H1 (cell line): ENCODE results near the gene WDR64. TPM values are rescaled to one million over a fixed set of nuclear protein-coding genes. Genes with fewer than 3 reads are reported as not detected.

Source experiments
- CTCF ChIA-PET: fragments of 300-600 bp; sonication (Branson Sonifier 250); formaldehyde crosslinking; loops from one replicate; lab custom pipeline; 2021; ENCODE audit not compliant: partially characterized antibody; lab: Charles Lee
- POLR2A ChIA-PET: fragments of 300-600 bp; sonication (Branson Sonifier 250); formaldehyde crosslinking; loops from one replicate; lab custom pipeline; 2021; ENCODE audit warnings: inconsistent platforms; ENCODE audit not compliant: partially characterized antibody; lab: Charles Lee
- DNase-seq, 2 experiments: peaks; one replicate each; pipeline versions ENCODE4 v3.0.0 to v3.0.0-alpha.2; 2010 to 2022; ENCODE audit warnings: low spot score in 2 of 2, low read depth in 1 of 2, mixed read lengths in 1 of 2
- FAIRE-seq: peaks from 2 replicates; lab custom pipeline; 2011; peaks lifted over from hg19 to GRCh38; lab: Jason Lieb, UNC
- H2AFZ ChIP-seq: 2 replicates; pipeline ENCODE4 v1.8.1; 2012; ENCODE audit warnings: low read length, inconsistent platforms
- H2AK5ac ChIP-seq: 2 replicates; pipeline ENCODE4 v1.6.1; 2013; ENCODE audit warnings: low read depth, low read length
- H2BK120ac ChIP-seq: replicated peaks from 2 replicates; pipeline ENCODE3; 2013; ENCODE audit warnings: low read depth, low read length, inconsistent platforms
- H2BK12ac ChIP-seq: 2 replicates; pipeline ENCODE4 v1.6.1; 2013; ENCODE audit warnings: low read depth, low read length
- H2BK15ac ChIP-seq: 2 replicates; pipeline ENCODE4 v1.6.1; 2013; ENCODE audit warnings: low read length
- H2BK20ac ChIP-seq: 2 replicates; pipeline ENCODE4 v1.6.1; 2013; ENCODE audit warnings: low read length
- H2BK5ac ChIP-seq: 2 replicates; pipeline ENCODE4 v1.6.1; 2013; ENCODE audit warnings: low read depth, low read length
- H3K14ac ChIP-seq: 2 replicates; pipeline ENCODE4 v1.6.1; 2013; ENCODE audit warnings: inconsistent platforms; ENCODE audit not compliant: insufficient read length
- H3K18ac ChIP-seq: 2 replicates; pipeline ENCODE4 v1.6.1; 2013; ENCODE audit warnings: low read length; ENCODE audit errors: extremely low read depth
- H3K23ac ChIP-seq: 2 replicates; pipeline ENCODE4 v1.6.1; 2013; ENCODE audit warnings: inconsistent platforms; ENCODE audit not compliant: insufficient read length
- H3K23me2 ChIP-seq: 2 replicates; pipeline ENCODE4 v1.6.1; 2013; ENCODE audit warnings: low read depth, low read length
- H3K27ac ChIP-seq: 2 replicates; pipeline ENCODE4 v1.6.1; 2011; ENCODE audit warnings: low read depth, low read length, inconsistent platforms
- H3K27me3 ChIP-seq, 4 experiments: replicated peaks in 1 of 4; 1 replicate in 1 of 4; 2 replicates in 3 of 4; pipeline versions ENCODE4 v1.6.1 to v1.8.1; 2011 to 2013; ENCODE audit warnings: low read length in 3 of 4, mild to moderate bottlenecking in 3 of 4, inconsistent platforms in 2 of 4, mixed read lengths in 2 of 4, moderate library complexity in 1 of 4; ENCODE audit not compliant: control insufficient read depth in 3 of 4, insufficient read depth in 3 of 4; ENCODE audit errors: extremely low read depth in 1 of 4
- H3K36me3 ChIP-seq, 4 experiments: 2 replicates each; pipeline versions ENCODE4 v1.6.1 to v1.8.1; 2011 to 2013; ENCODE audit warnings: mild to moderate bottlenecking in 4 of 4, low read length in 3 of 4, moderate library complexity in 2 of 4, control low read depth in 1 of 4, inconsistent platforms in 1 of 4; ENCODE audit not compliant: insufficient read depth in 4 of 4, control insufficient read depth in 2 of 4
- H3K4ac ChIP-seq: replicated peaks from 2 replicates; pipeline ENCODE3; 2013; ENCODE audit warnings: low read length, low read depth, mixed read lengths, inconsistent platforms; ENCODE audit not compliant: insufficient read length
- H3K4me1 ChIP-seq, 4 experiments: replicated peaks in 1 of 4; 1 replicate in 1 of 4; 2 replicates in 3 of 4; pipeline versions ENCODE4 v1.6.1 to v1.8.1; 2011 to 2013; ENCODE audit warnings: low read length in 3 of 4, inconsistent platforms in 2 of 4, mixed read lengths in 1 of 4; ENCODE audit not compliant: insufficient read depth in 4 of 4, control insufficient read depth in 3 of 4
- H3K4me2 ChIP-seq, 2 experiments: 2 replicates each; pipeline versions ENCODE4 v1.6.1 to v1.8.1; 2011 to 2013; ENCODE audit warnings: low read depth in 2 of 2, low read length in 2 of 2, control low read depth in 1 of 2, inconsistent platforms in 1 of 2, mild to moderate bottlenecking in 1 of 2; ENCODE audit not compliant: insufficient read depth in 1 of 2
- H3K4me3 ChIP-seq, 4 experiments: fragments of 200-600, 300-600 bp in 1 of 4; sonication (generic), shearing (Covaris generic), sonication (Bioruptor Twin) in 1 of 4; 2 replicates each; pipeline versions ENCODE4 v1.5.1 to v1.8.1; 2011 to 2016; ENCODE audit warnings: low read length in 4 of 4, low read depth in 3 of 4, control low read depth in 2 of 4, inconsistent platforms in 2 of 4, mild to moderate bottlenecking in 2 of 4, mixed read lengths in 1 of 4, moderate library complexity in 1 of 4; ENCODE audit not compliant: insufficient read depth in 2 of 4; ENCODE audit errors: extremely low read depth in 1 of 4
- H3K56ac ChIP-seq: replicated peaks from 2 replicates; pipeline ENCODE3; 2013; ENCODE audit warnings: low read depth, mild to moderate bottlenecking, mixed read lengths, low read length, inconsistent platforms; ENCODE audit not compliant: insufficient read length
- H3K79me1 ChIP-seq: 2 replicates; pipeline ENCODE4 v1.6.1; 2013; ENCODE audit warnings: low read depth, low read length, control low read depth
- H3K79me2 ChIP-seq, 2 experiments: 2 replicates each; pipeline versions ENCODE4 v1.6.1 to v1.8.1; 2012 to 2013; ENCODE audit warnings: low read length in 2 of 2, mild to moderate bottlenecking in 2 of 2, inconsistent platforms in 1 of 2; ENCODE audit not compliant: insufficient read depth in 2 of 2, control insufficient read depth in 1 of 2
- H3K9ac ChIP-seq, 4 experiments: replicated peaks in 1 of 4; 1 replicate in 1 of 4; 2 replicates in 3 of 4; pipeline versions ENCODE4 v1.6.1 to v1.8.1; 2011 to 2013; ENCODE audit warnings: low read depth in 3 of 4, low read length in 3 of 4, control low read depth in 2 of 4, mild to moderate bottlenecking in 2 of 4, moderate library complexity in 2 of 4, inconsistent platforms in 1 of 4; ENCODE audit errors: extremely low read depth in 1 of 4
- H3K9me3 ChIP-seq, 2 experiments: 2 replicates each; pipeline versions ENCODE4 v1.6.1 to v1.8.1; 2012 to 2013; ENCODE audit warnings: mild to moderate bottlenecking in 2 of 2, moderate library complexity in 2 of 2, control low read depth in 1 of 2, inconsistent platforms in 1 of 2, low read depth in 1 of 2, low read length in 1 of 2, mixed read lengths in 1 of 2; ENCODE audit not compliant: insufficient read depth in 2 of 2
- H4K20me1 ChIP-seq, 2 experiments: replicated peaks in 1 of 2; 2 replicates each; pipeline versions ENCODE3 to v1.8.1; 2011 to 2013; ENCODE audit warnings: inconsistent platforms in 2 of 2, low read length in 2 of 2, mild to moderate bottlenecking in 1 of 2; ENCODE audit not compliant: insufficient read depth in 2 of 2, control insufficient read depth in 1 of 2
- H4K5ac ChIP-seq: 2 replicates; pipeline ENCODE4 v1.6.1; 2013; ENCODE audit warnings: low read length, low read depth, mixed read lengths, inconsistent platforms; ENCODE audit not compliant: insufficient read length
- H4K8ac ChIP-seq: 2 replicates; pipeline ENCODE4 v1.8.0; 2013; ENCODE audit warnings: mild to moderate bottlenecking, moderate library complexity, low read length, inconsistent platforms; ENCODE audit not compliant: insufficient read depth; ENCODE audit errors: extremely low read depth
- H4K91ac ChIP-seq: replicated peaks from 2 replicates; pipeline ENCODE3; 2013; ENCODE audit warnings: low read length, mixed read lengths, inconsistent platforms; ENCODE audit not compliant: insufficient read length
- CHD1 ChIP-seq: IDR thresholded peaks from 2 replicates; pipeline ENCODE4 v1.6.1; 2012; ENCODE audit warnings: low read depth, low read length, improper control_type of control experiment
- CREB1 ChIP-seq: IDR thresholded peaks from 2 replicates; pipeline ENCODE4 v1.6.1; 2012; ENCODE audit warnings: inconsistent platforms
- EGR1 ChIP-seq: IDR thresholded peaks from 2 replicates; pipeline ENCODE4 v1.6.1; 2011; ENCODE audit warnings: low read depth, low read length, borderline replicate concordance
- JUN ChIP-seq: IDR thresholded peaks from 2 replicates; pipeline ENCODE4 v1.6.1; 2011; ENCODE audit warnings: low read depth, mild to moderate bottlenecking, improper control_type of control experiment, low read length
- NANOG ChIP-seq: IDR thresholded peaks from 2 replicates; pipeline ENCODE4 v1.6.1; 2011; ENCODE audit warnings: low read length, low read depth, mild to moderate bottlenecking, inconsistent platforms; ENCODE audit not compliant: insufficient read depth, poor library complexity, severe bottlenecking
- PHF8 ChIP-seq: fragments of 200-600 bp; sonication (generic); conservative IDR thresholded peaks from 2 replicates; pipeline ENCODE4 v1.7.1; 2012; ENCODE audit warnings: low read depth, mild to moderate bottlenecking, inconsistent platforms, low read length, moderate library complexity
- POLR2A ChIP-seq, 2 experiments: IDR thresholded peaks; 1 replicate in 1 of 2; 2 replicates in 1 of 2; pipeline ENCODE4 v1.6.1; 2011; ENCODE audit warnings: low read depth in 2 of 2, low read length in 2 of 2, mild to moderate bottlenecking in 2 of 2; ENCODE audit errors: control extremely low read depth in 1 of 2
- RAD21 ChIP-seq, 2 experiments: IDR thresholded peaks in 1 of 2; conservative IDR thresholded peaks in 1 of 2; 2 replicates each; pipeline ENCODE4 v1.6.1; 2011; ENCODE audit warnings: low read depth in 2 of 2, low read length in 2 of 2, improper control_type of control experiment in 1 of 2, inconsistent platforms in 1 of 2, mild to moderate bottlenecking in 1 of 2, moderate library complexity in 1 of 2
- WGBS, 2 experiments: shearing (Covaris generic) in 1 of 2; methylation state at CpG; one replicate each; pipeline versions ENCODE4 v1.1.6 to v1.1.7; 2013 to 2015; ENCODE audit warnings: low lambda C conversion rate in 2 of 2, mixed read lengths in 2 of 2, inconsistent platforms in 1 of 2, low coverage in 1 of 2, missing lambda C conversion rate in 1 of 2; ENCODE audit not compliant: insufficient replicate concordance in 2 of 2, insufficient coverage in 1 of 2, insufficient read length in 1 of 2; ENCODE audit errors: extremely low coverage in 1 of 2, missing lambda C conversion rate in 1 of 2; 5-methylcytosine and 5-hydroxymethylcytosine counted together
- polyA plus RNA-seq, 7 experiments: library from polyadenylated mRNA; depleted of rRNA in 3 of 7; stranded (reverse) in 5 of 7; unstranded in 2 of 7; fragments of >200 nt in 5 of 7; fragments of 200-250 nt in 2 of 7; gene quantifications; 1 replicate in 5 of 7; 2 replicates in 1 of 7; 4 replicates in 1 of 7; pipeline versions ENCODE4 v1.2.1 to v1.2.3, GENCODE V29; 2011 to 2013; ENCODE audit warnings: missing spikeins in 2 of 7, mixed read lengths in 2 of 7
- total RNA-seq: library from RNA; stranded (reverse); fragmentation: NEBNext Ultra II Directional; extraction: Animal tissue kit (Norgen Biotek cat#: 25700); gene quantifications from 2 replicates; pipeline ENCODE4 v1.2.1, GENCODE V29; 2021
- TF ChIP-seq, protein P1 (sequence below): IDR thresholded peaks from 2 replicates; pipeline ENCODE4 v1.6.1; 2012; ENCODE audit warnings: inconsistent platforms

Gene WDR64
- total and polyA plus RNA-seq, 2 of the 8 experiments (the other 6 are each of a cell fraction or from before 2014, with no cell fraction given), result 0.02 TPM; not detected in 1

DNA sequence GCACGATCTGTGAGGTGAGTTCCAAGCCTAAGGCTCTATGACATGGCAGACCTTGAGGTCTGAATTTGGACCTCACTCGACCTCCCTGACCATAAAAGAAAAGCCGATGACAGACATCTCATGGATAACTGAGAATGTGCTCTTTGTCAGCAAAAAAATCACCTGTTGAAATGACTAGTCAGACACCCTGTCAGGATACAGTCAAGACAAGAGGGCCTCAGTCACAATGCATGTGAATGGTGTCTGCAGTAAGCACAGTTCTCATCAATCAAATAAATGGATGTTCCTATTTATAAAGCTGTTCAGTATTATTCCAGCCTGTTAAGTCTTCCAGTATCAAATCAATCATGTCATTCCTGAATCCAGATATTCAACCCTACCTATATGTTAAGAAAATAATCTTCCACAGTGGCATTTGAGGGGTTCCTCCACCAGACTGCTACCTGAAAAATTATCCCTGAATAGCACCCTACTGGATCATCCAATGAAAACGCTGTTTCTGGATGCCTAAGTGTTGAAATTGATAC, 167.3 kb downstream of the WDR64 start:
- DNase-seq (no peak), FAIRE-seq (no peak)
- H2BK12ac ChIP-seq, result no peak overlapping the region
- H2BK15ac ChIP-seq, result no peak overlapping the region
- no peaks in the 10 kb centered on the region for H3K36me3 ChIP-seq
- H2AK5ac ChIP-seq, result no peak overlapping the region
- H3K23ac ChIP-seq, result no peak overlapping the region
- H2AFZ ChIP-seq, result no peak overlapping the region
- no peak overlapping the region for H2BK120ac ChIP-seq
- no peaks in the 10 kb centered on the region for H4K20me1 ChIP-seq
- H4K5ac ChIP-seq, result no peak overlapping the region
- TF ChIP-seq JUN (no peak), EGR1 (no peak), POLR2A (IDR thresholded peaks at IDR 0.05; ENCODE audit: control extremely low read depth in 1 of 2, low read depth in 2 of 2, low read length in 2 of 2) (no peak), CREB1 (no peak), PHF8 (no peak), CHD1 (no peak), RAD21 (IDR thresholded peaks at IDR 0.05 in 1 of 2, conservative IDR thresholded peaks at IDR 0.05 in 1 of 2; ENCODE audit: low read depth in 2 of 2, low read length in 2 of 2) (no peak), NANOG (no peak)
- TF ChIP-seq, protein P1, sequence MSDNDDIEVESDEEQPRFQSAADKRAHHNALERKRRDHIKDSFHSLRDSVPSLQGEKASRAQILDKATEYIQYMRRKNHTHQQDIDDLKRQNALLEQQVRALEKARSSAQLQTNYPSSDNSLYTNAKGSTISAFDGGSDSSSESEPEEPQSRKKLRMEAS, result no peak
- WGBS, 2 experiments, result 82% methylated on average over 4 of the region's 4 CpGs; no CpG with 5 or more reads in 1 of the 2 experiments
- ChIA-PET CTCF (interaction anchor here (0.6 to 1.4 kb wide), 2 partner anchors 20 to 310 kb away, joined by 3 read pairs; no protein-coding TSS in a partner anchor), POLR2A (no interaction called here)
- no peak overlapping the region for H3K56ac ChIP-seq
- H3K4me1 ChIP-seq, result no peaks in the 10 kb centered on the region
- H3K4me3 ChIP-seq, result no peak overlapping the region
- no peak overlapping the region for H3K27ac ChIP-seq
- H3K9ac ChIP-seq, result no peak overlapping the region
- peaks cover 2% of the 10 kb centered on the region; the same call in 1 of the 2 replicates for H3K23me2 ChIP-seq
- no peaks in the 10 kb centered on the region for H3K27me3 ChIP-seq
- no peak overlapping the region for H3K14ac ChIP-seq
- no peaks in the 10 kb centered on the region for H3K9me3 ChIP-seq
- no peak overlapping the region for H2BK5ac ChIP-seq
- H3K4me2 ChIP-seq, result no peak overlapping the region
- H4K8ac ChIP-seq, result no peak overlapping the region
- no peak overlapping the region for H2BK20ac ChIP-seq
- H3K79me2 ChIP-seq, result no peaks in the 10 kb centered on the region
- H3K18ac ChIP-seq, result no peak overlapping the region
- no peak overlapping the region for H3K4ac ChIP-seq
- H3K79me1 ChIP-seq, result no peaks in the 10 kb centered on the region
- no peak overlapping the region for H4K91ac ChIP-seq
